Measurements from ENCODE around the gene TMED4. TPM values are rescaled to one million over a fixed set of nuclear protein-coding genes. Genes with fewer than 3 reads are reported as not detected.

The TMED4 gene
- total RNA-seq, 1 experiment from 2014 or later: 49.7 TPM

GRCh38 chr7:44618045-44618444 is 36.0 kb upstream of the TMED4 start:
- H3K4me3 Mint-ChIP-seq (ENCODE audit: unreplicated experiment): no peak overlapping the region
- H3K9me3 Mint-ChIP-seq (ENCODE audit: unreplicated experiment): no peaks in the 10 kb centered on the region
- intact Hi-C loops (cut with micrococcal nuclease): no loop called here
- CTCF ChIA-PET: no interaction called here
- H3K27ac Mint-ChIP-seq (ENCODE audit: low read depth, unreplicated experiment): peak overlapping the region; percentile 75
- H3K36me3 Mint-ChIP-seq (ENCODE audit: insufficient read depth, unreplicated experiment): peaks cover 18% of the 10 kb centered on the region
- no TSS peak for BruUV-seq (replicated peaks)
- POLR2A ChIA-PET: interaction anchor here (1.1 to 2.3 kb wide), 3 partner anchors 11 to 27 kb away, joined by 3 to 23 read pairs (median 6); partner anchors contain the start of gene OGDH
- H3K27me3 Mint-ChIP-seq (ENCODE audit: insufficient read depth, unreplicated experiment): no peaks in the 10 kb centered on the region
- H3K4me1 Mint-ChIP-seq (ENCODE audit: insufficient read depth, unreplicated experiment): peaks cover 32% of the 10 kb centered on the region
- TF ChIP-seq, protein P1, sequence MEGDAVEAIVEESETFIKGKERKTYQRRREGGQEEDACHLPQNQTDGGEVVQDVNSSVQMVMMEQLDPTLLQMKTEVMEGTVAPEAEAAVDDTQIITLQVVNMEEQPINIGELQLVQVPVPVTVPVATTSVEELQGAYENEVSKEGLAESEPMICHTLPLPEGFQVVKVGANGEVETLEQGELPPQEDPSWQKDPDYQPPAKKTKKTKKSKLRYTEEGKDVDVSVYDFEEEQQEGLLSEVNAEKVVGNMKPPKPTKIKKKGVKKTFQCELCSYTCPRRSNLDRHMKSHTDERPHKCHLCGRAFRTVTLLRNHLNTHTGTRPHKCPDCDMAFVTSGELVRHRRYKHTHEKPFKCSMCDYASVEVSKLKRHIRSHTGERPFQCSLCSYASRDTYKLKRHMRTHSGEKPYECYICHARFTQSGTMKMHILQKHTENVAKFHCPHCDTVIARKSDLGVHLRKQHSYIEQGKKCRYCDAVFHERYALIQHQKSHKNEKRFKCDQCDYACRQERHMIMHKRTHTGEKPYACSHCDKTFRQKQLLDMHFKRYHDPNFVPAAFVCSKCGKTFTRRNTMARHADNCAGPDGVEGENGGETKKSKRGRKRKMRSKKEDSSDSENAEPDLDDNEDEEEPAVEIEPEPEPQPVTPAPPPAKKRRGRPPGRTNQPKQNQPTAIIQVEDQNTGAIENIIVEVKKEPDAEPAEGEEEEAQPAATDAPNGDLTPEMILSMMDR (IDR thresholded peaks at IDR 0.05; ENCODE audit: unreplicated experiment): no peak
- no peak for DNase-seq (ENCODE audit: unreplicated experiment)

- peaks cover 24% of the 10 kb centered on the region for H3K36me3 Mint-ChIP-seq (ENCODE audit: insufficient read depth, unreplicated experiment)
- peaks cover 30% of the 10 kb centered on the region for H3K4me1 Mint-ChIP-seq (ENCODE audit: insufficient read depth, unreplicated experiment)
- H3K27me3 Mint-ChIP-seq (ENCODE audit: insufficient read depth, unreplicated experiment): no peaks in the 10 kb centered on the region
- no peak overlapping the region for H3K4me3 Mint-ChIP-seq (ENCODE audit: unreplicated experiment)
- TF ChIP-seq, protein P1 (IDR thresholded peaks at IDR 0.05; ENCODE audit: unreplicated experiment): no peak
- peak overlapping the region; percentile 75 for H3K27ac Mint-ChIP-seq (ENCODE audit: low read depth, unreplicated experiment)
- ChIA-PET CTCF (interaction anchor here (0.5 kb wide), 1 partner anchor 193 kb away, joined by 3 read pairs; no protein-coding TSS in a partner anchor), POLR2A (interaction anchor here (0.7 to 2.3 kb wide), 5 partner anchors 8 to 20 kb away, joined by 3 to 23 read pairs (median 6); partner anchors contain the start of gene OGDH)
- peak; percentile 9 for DNase-seq (ENCODE audit: unreplicated experiment)
- H3K9me3 Mint-ChIP-seq (ENCODE audit: unreplicated experiment): no peaks in the 10 kb centered on the region
- intact Hi-C loops (cut with micrococcal nuclease): no loop called here
- BruUV-seq (replicated peaks): no TSS peak
These were observed 35.3 kb upstream of the TMED4 start for GRCh38 chr7:44617225-44617890.

- no peak overlapping the region for H3K4me3 Mint-ChIP-seq (ENCODE audit: unreplicated experiment)
- H3K9me3 Mint-ChIP-seq (ENCODE audit: unreplicated experiment): no peaks in the 10 kb centered on the region
- no peaks in the 10 kb centered on the region for H3K27me3 Mint-ChIP-seq (ENCODE audit: insufficient read depth, unreplicated experiment)
- no peak overlapping the region for H3K27ac Mint-ChIP-seq (ENCODE audit: low read depth, unreplicated experiment)
- TF ChIP-seq, protein P1 (IDR thresholded peaks at IDR 0.05; ENCODE audit: unreplicated experiment): no peak
- intact Hi-C loops (cut with micrococcal nuclease): no loop called here
- peaks cover 29% of the 10 kb centered on the region for H3K4me1 Mint-ChIP-seq (ENCODE audit: insufficient read depth, unreplicated experiment)
- ChIA-PET POLR2A (interaction anchor here (0.6 to 2.3 kb wide), 6 partner anchors 10 to 383 kb away, joined by 3 to 23 read pairs (median 4); partner anchors contain the start of gene OGDH), CTCF (interaction anchor here (0.6 kb wide), 1 partner anchor 19 kb away, joined by 3 read pairs; no protein-coding TSS in a partner anchor)
- no peak for DNase-seq (ENCODE audit: unreplicated experiment)
- H3K36me3 Mint-ChIP-seq (ENCODE audit: insufficient read depth, unreplicated experiment): peaks cover 20% of the 10 kb centered on the region
- no TSS peak for BruUV-seq (replicated peaks)
These were observed 34.5 kb upstream of the TMED4 start for GRCh38 chr7:44616545-44616944.

DNA sequence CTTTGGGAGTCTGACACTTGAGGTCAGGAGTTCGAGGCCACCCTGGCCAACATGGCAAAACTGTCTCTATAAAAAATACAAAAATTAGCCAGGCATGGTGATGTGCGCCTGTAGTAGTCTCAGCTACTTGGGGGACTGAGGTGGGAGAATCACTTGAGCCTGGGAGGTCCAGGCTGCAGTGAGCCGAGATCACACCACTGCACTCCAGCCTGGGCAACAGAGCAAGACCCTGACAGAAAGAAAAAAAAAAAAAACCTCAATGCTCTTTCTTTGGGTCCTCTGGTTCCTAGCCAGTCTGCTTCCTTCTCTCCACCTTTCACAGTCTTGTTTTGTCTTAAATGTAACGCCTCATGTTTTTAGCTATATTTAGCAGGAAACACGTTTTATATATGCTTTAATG is 33.8 kb upstream of the TMED4 start:
- Mint-ChIP-seq H3K9me3 (ENCODE audit: unreplicated experiment) (no peaks in the 10 kb centered on the region), H3K27ac (ENCODE audit: low read depth, unreplicated experiment) (no peak overlapping the region), H3K27me3 (ENCODE audit: insufficient read depth, unreplicated experiment) (no peaks in the 10 kb centered on the region), H3K36me3 (ENCODE audit: insufficient read depth, unreplicated experiment) (peaks cover 19% of the 10 kb centered on the region), H3K4me3 (ENCODE audit: unreplicated experiment) (no peak overlapping the region), H3K4me1 (ENCODE audit: insufficient read depth, unreplicated experiment) (peaks cover 24% of the 10 kb centered on the region)
- no peak for DNase-seq (ENCODE audit: unreplicated experiment)
- TF ChIP-seq, protein P1 (IDR thresholded peaks at IDR 0.05; ENCODE audit: unreplicated experiment): no peak
- ChIA-PET POLR2A (interaction anchor here (0.6 to 2.3 kb wide), 6 partner anchors 9 to 384 kb away, joined by 3 to 23 read pairs (median 4); partner anchors contain the start of gene OGDH), CTCF (interaction anchor here (0.6 kb wide), 1 partner anchor 19 kb away, joined by 3 read pairs; no protein-coding TSS in a partner anchor)
- intact Hi-C loops (cut with micrococcal nuclease): no loop called here
- no TSS peak for BruUV-seq (replicated peaks)
